HTR-8/SVneo (cell line): ENCODE measurements around the gene SGSH.

ENCODE experiments used
- DNase-seq: peaks from one replicate; pipeline ENCODE4 v3.0.0; 2011; ENCODE audit warnings: low spot score, mixed read lengths; ENCODE audit not compliant: insufficient read length
- FAIRE-seq: peaks from 2 replicates; lab custom pipeline; 2011; peaks lifted over from hg19 to GRCh38; lab: Jason Lieb, UNC

The SGSH gene

GRCh38 chr17:80168371-80168770 lies 51.8 kb downstream of the SGSH start:
- DNase-seq (no peak), FAIRE-seq (no peak)

- FAIRE-seq (no peak), DNase-seq (no peak)
Observed at GRCh38 chr17:80166446-80166845, 53.7 kb downstream of the SGSH start.

- FAIRE-seq (no peak), DNase-seq (no peak)
Observed at GRCh38 chr17:80164185-80164584, 55.9 kb downstream of the SGSH start.

GRCh38 chr17:80163336-80163735 lies 56.8 kb downstream of the SGSH start:
- FAIRE-seq (no peak), DNase-seq (no peak)

- no peak for FAIRE-seq
- DNase-seq = no peak
Observed at GRCh38 chr17:80160536-80160935, 59.6 kb downstream of the SGSH start.
